Retinal pigment epithelial cell (primary cell): ENCODE measurements around the gene PRR7.

Experiments
- DNase-seq: peaks from one replicate; pipeline ENCODE4 v3.0.0-alpha.2; 2010; ENCODE audit warnings: low read depth
- H3K4me3 ChIP-seq: 2 replicates; pipeline ENCODE4 v1.5.1; 2011; ENCODE audit warnings: mild to moderate bottlenecking, low read length, control low read depth, moderate library complexity
- CTCF ChIP-seq: conservative IDR thresholded peaks from 2 replicates; pipeline ENCODE4 v1.5.1; 2011; ENCODE audit warnings: low read depth, low read length, control low read depth, inconsistent platforms

PRR7 gene

GRCh38 chr5:177434437-177434836 is 12.2 kb upstream of the PRR7 start:
- TF ChIP-seq CTCF, result no peak
- H3K4me3 ChIP-seq, result no peak overlapping the region
- DNase-seq, result no peak

- TF ChIP-seq CTCF, result no peak
Observed at GRCh38 chr5:177434942-177435738, 11.5 kb upstream of the PRR7 start.

GRCh38 chr5:177435847-177436536 is 10.6 kb upstream of the PRR7 start:
- no peak for TF ChIP-seq CTCF
- no peak for DNase-seq
- no peak overlapping the region for H3K4me3 ChIP-seq

More at GRCh38 chr5:177434942-177435738, 11.5 kb upstream of the PRR7 start:
- no peak for DNase-seq
- no peak overlapping the region for H3K4me3 ChIP-seq

- DNase-seq, result no peak
- no peak for TF ChIP-seq CTCF
- no peak overlapping the region for H3K4me3 ChIP-seq
Observed at GRCh38 chr5:177437623-177438022, 9.0 kb upstream of the PRR7 start.

- no peak for DNase-seq
Observed at GRCh38 chr5:177438468-177438867, 8.1 kb upstream of the PRR7 start.

GRCh38 chr5:177439518-177440053 is 7.0 kb upstream of the PRR7 start:
- H3K4me3 ChIP-seq, result no peak overlapping the region
- no peak for DNase-seq
- no peak for TF ChIP-seq CTCF

More at GRCh38 chr5:177438468-177438867, 8.1 kb upstream of the PRR7 start:
- no peak overlapping the region for H3K4me3 ChIP-seq
- TF ChIP-seq CTCF, result no peak
